Esophagus squamous epithelium (tissue), 5 donors: ENCODE data around the gene KCNK18. TPM values are rescaled to one million over a fixed set of nuclear protein-coding genes. Genes with fewer than 3 reads are reported as not detected.

ENCODE experiments used
- DNase-seq: peaks from one replicate; lab custom pipeline; 2025; lab: John Stamatoyannopoulos, UW
- H3K27ac ChIP-seq, 4 donors: fragments of 200-600 bp; sonication (generic); one replicate each; pipeline ENCODE4 v1.5.1; 2016 to 2019; ENCODE audit warnings: mild to moderate bottlenecking in 1 of 4
- H3K27me3 ChIP-seq, 4 donors: fragments of 200-600 bp; sonication (generic); 1 replicate in 3 of 4; 2 replicates in 1 of 4; pipeline versions ENCODE4 v1.5.1 to v1.6.0; 2017 to 2021; ENCODE audit warnings: antibody characterized with exemption in 1 of 4
- H3K36me3 ChIP-seq, 3 donors: fragments of 200-600 bp; sonication (generic); one replicate each; pipeline ENCODE4 v1.5.1; 2016 to 2019
- H3K4me1 ChIP-seq, 3 donors: fragments of 200-600 bp; sonication (generic); one replicate each; pipeline ENCODE4 v1.5.1; 2017 to 2019
- H3K4me3 ChIP-seq, 4 donors: fragments of 200-600 bp; sonication (generic); 1 replicate in 3 of 4; 2 replicates in 1 of 4; pipeline ENCODE4 v1.5.1; 2016 to 2019; ENCODE audit warnings: mild to moderate bottlenecking in 2 of 4, moderate library complexity in 1 of 4
- H3K9me3 ChIP-seq, 3 donors: fragments of 200-600 bp; sonication (generic); one replicate each; pipeline ENCODE4 v1.5.1; 2016 to 2019
- POLR2A ChIP-seq, 4 donors: fragments of 450-650 bp; IDR thresholded peaks; one replicate each; pipeline ENCODE4 v1.6.1; 2017; ENCODE audit warnings: antibody characterized with exemption in 4 of 4, mild to moderate bottlenecking in 4 of 4, moderate library complexity in 3 of 4
- WGBS, 2 donors: methylation state at CpG; one replicate each; pipeline ENCODE4 v1.1.5; 2018; 5-methylcytosine and 5-hydroxymethylcytosine counted together
- intact Hi-C: fragments of 100-400 bp; cut with DNase I; formaldehyde crosslinking; loops from one replicate; pipeline ENCODE4 v1.15.0; 2022
- total RNA-seq, 4 donors: library from RNA; depleted of rRNA; stranded (reverse); fragments of >200 nt; gene quantifications; one replicate each; pipeline ENCODE4 v1.1.0, GENCODE V29; 2016
- TF ChIP-seq, protein P1 (sequence below), 6 experiments: fragments of 450-650 bp in 4 of 6; fragments of 200-600 bp in 2 of 6; sonication (generic) in 2 of 6; IDR thresholded peaks; one replicate each; pipeline ENCODE4 v1.5.1; 2016 to 2019; ENCODE audit warnings: antibody characterized with exemption in 6 of 6, mild to moderate bottlenecking in 4 of 6, moderate library complexity in 4 of 6
- donor health status: DM: yes; HTN: yes; CAD: no.

The KCNK18 gene
- not detected for total RNA-seq

- no peak for DNase-seq
- TF ChIP-seq POLR2A (IDR thresholded peaks at IDR 0.05), result no peak
- TF ChIP-seq, protein P1, sequence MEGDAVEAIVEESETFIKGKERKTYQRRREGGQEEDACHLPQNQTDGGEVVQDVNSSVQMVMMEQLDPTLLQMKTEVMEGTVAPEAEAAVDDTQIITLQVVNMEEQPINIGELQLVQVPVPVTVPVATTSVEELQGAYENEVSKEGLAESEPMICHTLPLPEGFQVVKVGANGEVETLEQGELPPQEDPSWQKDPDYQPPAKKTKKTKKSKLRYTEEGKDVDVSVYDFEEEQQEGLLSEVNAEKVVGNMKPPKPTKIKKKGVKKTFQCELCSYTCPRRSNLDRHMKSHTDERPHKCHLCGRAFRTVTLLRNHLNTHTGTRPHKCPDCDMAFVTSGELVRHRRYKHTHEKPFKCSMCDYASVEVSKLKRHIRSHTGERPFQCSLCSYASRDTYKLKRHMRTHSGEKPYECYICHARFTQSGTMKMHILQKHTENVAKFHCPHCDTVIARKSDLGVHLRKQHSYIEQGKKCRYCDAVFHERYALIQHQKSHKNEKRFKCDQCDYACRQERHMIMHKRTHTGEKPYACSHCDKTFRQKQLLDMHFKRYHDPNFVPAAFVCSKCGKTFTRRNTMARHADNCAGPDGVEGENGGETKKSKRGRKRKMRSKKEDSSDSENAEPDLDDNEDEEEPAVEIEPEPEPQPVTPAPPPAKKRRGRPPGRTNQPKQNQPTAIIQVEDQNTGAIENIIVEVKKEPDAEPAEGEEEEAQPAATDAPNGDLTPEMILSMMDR (IDR thresholded peaks at IDR 0.05), result no peak
Observed at GRCh38 chr10:117197189-117197588, at the start of gene KCNK18. KCNK18 (plus strand) TSS chr10:117197489; CDS start chr10:117197489, 0 bp downstream.

GRCh38 chr10:117148284-117148683 lies 49.0 kb upstream of the KCNK18 start:
- intact Hi-C loops, result no loop called here
- DNase-seq, result no peak
- TF ChIP-seq POLR2A (IDR thresholded peaks at IDR 0.05), result no peak
- TF ChIP-seq, protein P1 (IDR thresholded peaks at IDR 0.05), result no peak
- H3K36me3 ChIP-seq, result no peaks in the 10 kb centered on the region
- H3K4me1 ChIP-seq, result no peaks in the 10 kb centered on the region
- H3K9me3 ChIP-seq, result peaks cover 0 to 10% (median 6%) of the 10 kb centered on the region in 3 donors
- no peak overlapping the region for H3K27ac ChIP-seq
- 72 to 73% methylated on average over 3 of the region's 3 CpGs for WGBS, 2 donors
- H3K27me3 ChIP-seq, result peaks cover 0 to 93% (median 2%) of the 10 kb centered on the region in 4 donors
- no peak overlapping the region for H3K4me3 ChIP-seq

More at GRCh38 chr10:117197189-117197588, at the start of gene KCNK18:
- Histone ChIP-seq H3K9me3 (no peaks in the 10 kb centered on the region), H3K27ac (no peak within 1 kb of the TSS), H3K36me3 (no peaks in the 10 kb centered on the region), H3K4me1 (no peaks in the 10 kb centered on the region), H3K4me3 (no peak within 1 kb of the TSS), H3K27me3 (peaks cover 0 to 54% (median 0%) of the 10 kb centered on the region in 4 donors)
- 71 to 83% methylated on average over 5 to 11 of the region's 12 CpGs for WGBS, 2 donors
- intact Hi-C loops, result no loop called here

DNA sequence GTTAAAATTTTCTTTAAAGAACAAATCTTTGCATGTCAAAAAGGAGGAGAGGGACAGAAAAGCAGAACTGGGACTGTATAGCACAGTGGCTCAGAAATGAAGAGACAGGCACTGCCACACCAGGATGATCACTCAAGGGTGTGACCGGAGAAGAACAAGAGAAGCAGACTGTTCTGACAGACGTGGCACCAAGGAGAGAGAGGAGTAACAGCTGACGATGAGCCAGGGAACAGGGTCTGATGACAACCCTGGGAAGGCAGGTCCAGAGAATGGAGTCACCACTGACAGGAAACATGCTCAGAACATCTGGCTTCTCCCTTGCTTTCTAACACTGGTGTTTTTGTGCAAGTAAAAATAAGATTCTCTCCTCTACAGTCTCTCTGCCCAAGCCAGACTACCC lies 44.6 kb upstream of the KCNK18 start:
- Histone ChIP-seq H3K27me3 (peaks cover 0 to 93% (median 2%) of the 10 kb centered on the region in 4 donors), H3K4me3 (no peak overlapping the region)
- WGBS, 2 donors, result 23 to 26% methylated on average over 3 of the region's 3 CpGs

GRCh38 chr10:117158297-117158696 lies 39.0 kb upstream of the KCNK18 start:
- no peaks in the 10 kb centered on the region for H3K36me3 ChIP-seq
- 16 to 22% methylated on average over 2 of the region's 2 CpGs for WGBS, 2 donors
- no peak overlapping the region for H3K27ac ChIP-seq
- intact Hi-C loops, result no loop called here
- TF ChIP-seq, protein P1 (IDR thresholded peaks at IDR 0.05), result no peak
- TF ChIP-seq POLR2A (IDR thresholded peaks at IDR 0.05), result no peak
- peaks cover 8 to 13% (median 9%) of the 10 kb centered on the region in 3 donors for H3K4me1 ChIP-seq
- peaks cover 9 to 100% (median 25%) of the 10 kb centered on the region in 4 donors for H3K27me3 ChIP-seq
- H3K4me3 ChIP-seq, result no peak overlapping the region
- H3K9me3 ChIP-seq, result no peaks in the 10 kb centered on the region
- no peak for DNase-seq

More for the DNA sequence above, 44.6 kb upstream of the KCNK18 start:
- intact Hi-C loops, result no loop called here
- H3K27ac ChIP-seq, result no peak overlapping the region
- H3K4me1 ChIP-seq, result no peaks in the 10 kb centered on the region
- DNase-seq, result no peak
- no peaks in the 10 kb centered on the region for H3K9me3 ChIP-seq
- TF ChIP-seq, protein P1 (IDR thresholded peaks at IDR 0.05), result no peak
- TF ChIP-seq POLR2A (IDR thresholded peaks at IDR 0.05), result no peak
- no peaks in the 10 kb centered on the region for H3K36me3 ChIP-seq

- Histone ChIP-seq H3K4me1 (peaks cover 12 to 19% (median 12%) of the 10 kb centered on the region in 3 donors), H3K27ac (no peak overlapping the region), H3K4me3 (no peak overlapping the region), H3K36me3 (no peaks in the 10 kb centered on the region), H3K27me3 (peaks cover 19 to 100% (median 34%) of the 10 kb centered on the region in 4 donors), H3K9me3 (no peaks in the 10 kb centered on the region)
- 14 to 15% methylated on average over 6 of the region's 6 CpGs for WGBS, 2 donors
- intact Hi-C loops, result no loop called here
- TF ChIP-seq, protein P1 (IDR thresholded peaks at IDR 0.05), result no peak
- no peak for TF ChIP-seq POLR2A (IDR thresholded peaks at IDR 0.05)
- DNase-seq, result no peak
Observed at GRCh38 chr10:117159390-117159789, 37.9 kb upstream of the KCNK18 start.
